GM12878 (cell line): ENCODE results near the gene IREB2. TPM values are rescaled to one million over a fixed set of nuclear protein-coding genes. Genes with fewer than 3 reads are reported as not detected.

ENCODE experiments used
- ATAC-seq: fragments of 200-7000 bp; cut with Tn5 transposase; 3 replicates; pipeline ENCODE4 v1.9.1; 2020; ENCODE audit warnings: mild to moderate bottlenecking, moderate library complexity
- BruUV-seq: library from RNA; stranded (reverse); fragments of 400-500 nt; replicated peaks from 2 replicates; lab custom pipeline; 2021; lab: Mats Ljungman, UMichigan
- CTCF ChIA-PET: fragments of 300-600 bp; sonication (Branson Sonifier 250); formaldehyde crosslinking; extraction: SDS; loops from one replicate; lab custom pipeline; 2021; ENCODE audit warnings: inconsistent platforms; lab: Yijun Ruan, JAX
- POLR2A ChIA-PET: fragments of 350-600 bp; formaldehyde crosslinking; extraction: SDS; loops from one replicate; lab custom pipeline; 2021; ENCODE audit warnings: inconsistent platforms; lab: Charles Lee
- RAD21 ChIA-PET: fragments of 300-600 bp; sonication (Branson Sonifier 250); formaldehyde crosslinking; loops from one replicate; lab custom pipeline; 2023; ENCODE audit warnings: antibody characterized with exemption; ENCODE audit not compliant: unreplicated experiment; lab: Charles Lee
- SMC1A ChIA-PET: fragments of 300-600 bp; sonication (Branson Sonifier 250); formaldehyde crosslinking; loops from one replicate; lab custom pipeline; 2023; ENCODE audit not compliant: unreplicated experiment, uncharacterized antibody; lab: Charles Lee
- DNase-seq: peaks from one replicate; pipeline ENCODE4 v3.0.0-alpha.2; 2011; ENCODE audit warnings: low read depth, low spot score
- FAIRE-seq: peaks from 3 replicates; lab custom pipeline; 2011; peaks lifted over from hg19 to GRCh38; lab: Jason Lieb, UNC
- H2AFZ ChIP-seq: 2 replicates; pipeline ENCODE4 v1.6.0; 2011; ENCODE audit warnings: low read depth, low read length, control low read depth; ENCODE audit not compliant: control insufficient read depth
- H3K27ac ChIP-seq: 2 replicates; pipeline ENCODE4 v1.5.1; 2011; ENCODE audit warnings: control low read depth; ENCODE audit not compliant: control insufficient read depth, insufficient read depth
- H3K27me3 ChIP-seq, 2 experiments: replicated peaks in 1 of 2; 2 replicates each; pipeline versions ENCODE4 v1.6.0 to v1.6.1; 2011; ENCODE audit warnings: low read length in 1 of 2; ENCODE audit not compliant: control insufficient read depth in 2 of 2, insufficient read depth in 2 of 2
- H3K36me3 ChIP-seq, 2 experiments: 2 replicates each; pipeline ENCODE4 v1.5.1; 2011; ENCODE audit warnings: low read length in 1 of 2; ENCODE audit not compliant: control insufficient read depth in 2 of 2, insufficient read depth in 2 of 2
- H3K4me1 ChIP-seq: 2 replicates; pipeline ENCODE4 v1.6.1; 2011; ENCODE audit warnings: mild to moderate bottlenecking, low read length, moderate library complexity, mixed read lengths; ENCODE audit not compliant: control insufficient read depth, insufficient read depth
- H3K4me2 ChIP-seq: 2 replicates; pipeline ENCODE4 v1.6.0; 2011; ENCODE audit warnings: control low read depth; ENCODE audit not compliant: control insufficient read depth, insufficient read depth
- H3K4me3 ChIP-seq: fragments of 200-600 bp; sonication (generic); 2 replicates; pipeline ENCODE4 v1.5.1; 2016
- H3K79me2 ChIP-seq: 2 replicates; pipeline ENCODE4 v1.6.0; 2011; ENCODE audit warnings: low read length; ENCODE audit not compliant: control insufficient read depth, insufficient read depth
- H3K9ac ChIP-seq: 2 replicates; pipeline ENCODE4 v1.8.0; 2011; ENCODE audit warnings: low read length, control low read depth, mixed read lengths; ENCODE audit not compliant: control insufficient read depth, insufficient read depth
- H3K9me3 ChIP-seq: replicated peaks from 3 replicates; pipeline ENCODE4 v1.5.1; 2011; ENCODE audit warnings: mild to moderate bottlenecking, low read length; ENCODE audit not compliant: control insufficient read depth, insufficient read depth
- H4K20me1 ChIP-seq: 2 replicates; pipeline ENCODE4 v1.6.0; 2011; ENCODE audit not compliant: control insufficient read depth, insufficient read depth
- HCFC1 ChIP-seq: fragments of 150-350 bp; IDR thresholded peaks from 2 replicates; pipeline ENCODE4 v1.6.1; 2014; ENCODE audit warnings: low read length
- JUNB ChIP-seq: IDR thresholded peaks from 2 replicates; pipeline ENCODE4 v1.6.1; 2016; ENCODE audit warnings: antibody characterized with exemption, mild to moderate bottlenecking
- NR2F1 ChIP-seq: fragments of 450-650 bp; conservative IDR thresholded peaks from 2 replicates; pipeline ENCODE4 v1.6.1; 2017; ENCODE audit warnings: mild to moderate bottlenecking
- POLR2A ChIP-seq: IDR thresholded peaks from 2 replicates; pipeline ENCODE4 v1.6.1; 2011; ENCODE audit warnings: low read depth, mild to moderate bottlenecking, low read length
- ZNF384 ChIP-seq: IDR thresholded peaks from 2 replicates; pipeline ENCODE4 v1.6.1; 2012; ENCODE audit warnings: low read depth, mild to moderate bottlenecking, low read length, improper control_type of control experiment, borderline replicate concordance
- WGBS: methylation state at CpG from one replicate; pipeline ENCODE4 v1.1.6; 2016; ENCODE audit warnings: low lambda C conversion rate; ENCODE audit not compliant: insufficient replicate concordance, insufficient coverage; ENCODE audit errors: missing lambda C conversion rate; 5-methylcytosine and 5-hydroxymethylcytosine counted together
- in situ Hi-C: fragments of 300-500 bp; cut with MboI; formaldehyde crosslinking; loops from 9 replicates; pipeline ENCODE4 v1.14.3; 2018; ENCODE audit warnings: mixed read lengths
- intact Hi-C: fragments of 100-400 bp; cut with micrococcal nuclease; formaldehyde crosslinking; loops from one replicate; pipeline ENCODE4 v1.14.2; 2022; ENCODE audit not compliant: unreplicated experiment
- polyA plus RNA-seq, 11 experiments: library from polyadenylated mRNA; depleted of rRNA in 4 of 11; unstranded in 6 of 11; stranded (reverse) in 5 of 11; fragments of >200 nt; fragmentation: Nextera tagmentation in 4 of 11; fragmentation: Illumina TruSeq in 1 of 11; extraction: Ambion mirVana in 4 of 11; extraction: Trizol in 1 of 11; gene quantifications; 1 replicate in 1 of 11; 2 replicates in 10 of 11; pipeline versions ENCODE4 v1.2.1 to v1.2.3, GENCODE V29; 2011 to 2016; ENCODE audit warnings: inconsistent platforms in 2 of 11, missing spikeins in 2 of 11, low read depth in 1 of 11
- total RNA-seq, 4 experiments: library from RNA; depleted of rRNA in 3 of 4; stranded (reverse); fragments of >200 nt in 3 of 4; fragmentation: Illumina TruSeq in 1 of 4; extraction: Trizol in 1 of 4; gene quantifications; 2 replicates each; pipeline versions ENCODE4 v1.2.1 to v1.2.3, GENCODE V29; 2013 to 2021
- TF ChIP-seq, protein P1 (sequence below): IDR thresholded peaks from 2 replicates; pipeline ENCODE4 v1.6.1; 2011; ENCODE audit warnings: low read depth, mild to moderate bottlenecking, low read length, moderate library complexity, borderline replicate concordance; ENCODE audit errors: extremely low read depth
- TF ChIP-seq, protein P2 (sequence below), 3 experiments: IDR thresholded peaks in 2 of 3; conservative IDR thresholded peaks in 1 of 3; 2 replicates each; pipeline ENCODE4 v1.5.1; 2011; ENCODE audit warnings: low read depth in 3 of 3, low read length in 3 of 3, mild to moderate bottlenecking in 3 of 3, control low read depth in 2 of 3, moderate library complexity in 2 of 3, inconsistent platforms in 1 of 3, mixed read lengths in 1 of 3; ENCODE audit not compliant: control insufficient read depth in 2 of 3, insufficient read depth in 1 of 3; ENCODE audit errors: extremely low read depth in 1 of 3
- TF ChIP-seq, protein P3 (sequence below): fragments of 450-650 bp; IDR thresholded peaks from 2 replicates; pipeline ENCODE4 v1.6.1; 2017; ENCODE audit warnings: mild to moderate bottlenecking, moderate library complexity

The IREB2 gene
- total and polyA plus RNA-seq, 10 of the 15 experiments (the other 5 are each of a cell fraction or from before 2014, with no cell fraction given): 13.0 to 52.4 (median 24.4) TPM

DNA sequence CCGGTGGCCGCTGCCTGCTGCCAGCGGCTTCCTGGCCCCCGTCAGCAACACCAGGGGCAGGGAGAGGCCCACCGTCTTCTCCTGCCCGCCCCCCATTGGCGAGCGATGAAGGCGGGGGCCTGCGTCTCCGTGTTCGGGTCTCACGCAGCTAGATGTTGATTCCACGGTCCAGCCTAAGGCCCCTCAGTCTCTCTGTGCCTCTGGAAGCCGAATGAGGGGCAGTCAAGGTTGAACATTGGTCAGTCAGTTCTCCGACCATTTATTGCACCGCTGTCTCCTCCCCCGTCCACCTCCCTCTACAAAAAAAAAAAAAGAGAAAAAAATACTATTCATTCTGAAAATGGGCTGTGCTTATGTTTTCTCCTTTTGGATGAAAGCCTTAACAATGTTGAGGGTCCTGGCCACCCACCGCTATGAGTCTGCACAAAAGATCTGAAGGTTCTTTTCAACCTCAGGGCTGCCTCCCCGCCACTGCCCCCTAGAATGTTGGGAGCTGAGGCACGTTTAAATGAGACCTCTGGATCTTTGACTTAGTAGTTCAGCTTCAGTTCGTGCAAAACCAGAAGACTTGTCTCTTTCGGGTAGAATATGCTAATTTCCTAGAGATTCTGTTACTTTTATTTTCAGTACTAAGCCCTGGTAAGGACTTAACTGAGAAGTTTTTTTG is 736 bp downstream of the IREB2 start:
- peak overlapping the region; percentile 98 for H3K4me3 ChIP-seq
- WGBS: 0% methylated on average over 23 of the region's 23 CpGs
- H2AFZ ChIP-seq: no peak overlapping the region
- H3K4me1 ChIP-seq: 0 out of 2 replicates have a peak, but pooled peaks cover 8% of the 10 kb centered on the region
- no peak for DNase-seq
- peak overlapping the region; percentile 73 for H3K4me2 ChIP-seq
- intact Hi-C loops: no loop called here
- in situ Hi-C loops: no loop called here
- ChIA-PET SMC1A (interaction anchor here (1.0 to 1.7 kb wide), 4 partner anchors 11 to 284 kb away, joined by 3 to 6 read pairs (median 4); no protein-coding TSS in a partner anchor), POLR2A (interaction anchor here (0.9 to 2.5 kb wide), 6 partner anchors 8 to 140 kb away, joined by 3 to 13 read pairs (median 3); partner anchors contain the start of genes PSMA4 and SKIC8), RAD21 (interaction anchor here (0.7 to 1.7 kb wide), 3 partner anchors 19 to 875 kb away, joined by 3 to 12 read pairs (median 3); partner anchors contain the start of gene PSMA4), CTCF (interaction anchor here (0.6 to 3.7 kb wide), 6 partner anchors 10 to 288 kb away, joined by 3 to 19 read pairs (median 3); partner anchors contain the start of gene PSMA4)
- peak overlapping the region; percentile 98 for H3K9ac ChIP-seq
- no peak for FAIRE-seq
- H3K36me3 ChIP-seq: peaks cover 0 to 11% of the 10 kb centered on the region in 2 experiments; a peak in 2 of 4 replicates
- no peaks in the 10 kb centered on the region for H3K9me3 ChIP-seq
- no TSS peak for BruUV-seq
- no peaks in the 10 kb centered on the region for H3K27me3 ChIP-seq
- peaks cover 56% of the 10 kb centered on the region for H3K79me2 ChIP-seq
- TF ChIP-seq NR2F1 (0 out of 2 replicates have a peak, but pooled peaks have one; percentile 12), JUNB (peak; percentile 21; the same call in 1 of the 2 replicates), POLR2A (0 out of 2 replicates have a peak, but pooled peaks have one; percentile 56), ZNF384 (peak; percentile 61; the same call in 1 of the 2 replicates), HCFC1 (no peak)
- TF ChIP-seq, protein P1, sequence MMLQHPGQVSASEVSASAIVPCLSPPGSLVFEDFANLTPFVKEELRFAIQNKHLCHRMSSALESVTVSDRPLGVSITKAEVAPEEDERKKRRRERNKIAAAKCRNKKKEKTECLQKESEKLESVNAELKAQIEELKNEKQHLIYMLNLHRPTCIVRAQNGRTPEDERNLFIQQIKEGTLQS: no peak
- TF ChIP-seq, protein P2, sequence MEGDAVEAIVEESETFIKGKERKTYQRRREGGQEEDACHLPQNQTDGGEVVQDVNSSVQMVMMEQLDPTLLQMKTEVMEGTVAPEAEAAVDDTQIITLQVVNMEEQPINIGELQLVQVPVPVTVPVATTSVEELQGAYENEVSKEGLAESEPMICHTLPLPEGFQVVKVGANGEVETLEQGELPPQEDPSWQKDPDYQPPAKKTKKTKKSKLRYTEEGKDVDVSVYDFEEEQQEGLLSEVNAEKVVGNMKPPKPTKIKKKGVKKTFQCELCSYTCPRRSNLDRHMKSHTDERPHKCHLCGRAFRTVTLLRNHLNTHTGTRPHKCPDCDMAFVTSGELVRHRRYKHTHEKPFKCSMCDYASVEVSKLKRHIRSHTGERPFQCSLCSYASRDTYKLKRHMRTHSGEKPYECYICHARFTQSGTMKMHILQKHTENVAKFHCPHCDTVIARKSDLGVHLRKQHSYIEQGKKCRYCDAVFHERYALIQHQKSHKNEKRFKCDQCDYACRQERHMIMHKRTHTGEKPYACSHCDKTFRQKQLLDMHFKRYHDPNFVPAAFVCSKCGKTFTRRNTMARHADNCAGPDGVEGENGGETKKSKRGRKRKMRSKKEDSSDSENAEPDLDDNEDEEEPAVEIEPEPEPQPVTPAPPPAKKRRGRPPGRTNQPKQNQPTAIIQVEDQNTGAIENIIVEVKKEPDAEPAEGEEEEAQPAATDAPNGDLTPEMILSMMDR (IDR thresholded peaks at IDR 0.05 in 2 of 3, conservative IDR thresholded peaks at IDR 0.05 in 1 of 3; ENCODE audit: control insufficient read depth in 2 of 3, extremely low read depth in 1 of 3, insufficient read depth in 1 of 3, low read depth in 3 of 3, low read length in 3 of 3): peak in 2 of 3 experiments; percentile 20 to 28; a peak in 3 of 6 replicates
- TF ChIP-seq, protein P3, sequence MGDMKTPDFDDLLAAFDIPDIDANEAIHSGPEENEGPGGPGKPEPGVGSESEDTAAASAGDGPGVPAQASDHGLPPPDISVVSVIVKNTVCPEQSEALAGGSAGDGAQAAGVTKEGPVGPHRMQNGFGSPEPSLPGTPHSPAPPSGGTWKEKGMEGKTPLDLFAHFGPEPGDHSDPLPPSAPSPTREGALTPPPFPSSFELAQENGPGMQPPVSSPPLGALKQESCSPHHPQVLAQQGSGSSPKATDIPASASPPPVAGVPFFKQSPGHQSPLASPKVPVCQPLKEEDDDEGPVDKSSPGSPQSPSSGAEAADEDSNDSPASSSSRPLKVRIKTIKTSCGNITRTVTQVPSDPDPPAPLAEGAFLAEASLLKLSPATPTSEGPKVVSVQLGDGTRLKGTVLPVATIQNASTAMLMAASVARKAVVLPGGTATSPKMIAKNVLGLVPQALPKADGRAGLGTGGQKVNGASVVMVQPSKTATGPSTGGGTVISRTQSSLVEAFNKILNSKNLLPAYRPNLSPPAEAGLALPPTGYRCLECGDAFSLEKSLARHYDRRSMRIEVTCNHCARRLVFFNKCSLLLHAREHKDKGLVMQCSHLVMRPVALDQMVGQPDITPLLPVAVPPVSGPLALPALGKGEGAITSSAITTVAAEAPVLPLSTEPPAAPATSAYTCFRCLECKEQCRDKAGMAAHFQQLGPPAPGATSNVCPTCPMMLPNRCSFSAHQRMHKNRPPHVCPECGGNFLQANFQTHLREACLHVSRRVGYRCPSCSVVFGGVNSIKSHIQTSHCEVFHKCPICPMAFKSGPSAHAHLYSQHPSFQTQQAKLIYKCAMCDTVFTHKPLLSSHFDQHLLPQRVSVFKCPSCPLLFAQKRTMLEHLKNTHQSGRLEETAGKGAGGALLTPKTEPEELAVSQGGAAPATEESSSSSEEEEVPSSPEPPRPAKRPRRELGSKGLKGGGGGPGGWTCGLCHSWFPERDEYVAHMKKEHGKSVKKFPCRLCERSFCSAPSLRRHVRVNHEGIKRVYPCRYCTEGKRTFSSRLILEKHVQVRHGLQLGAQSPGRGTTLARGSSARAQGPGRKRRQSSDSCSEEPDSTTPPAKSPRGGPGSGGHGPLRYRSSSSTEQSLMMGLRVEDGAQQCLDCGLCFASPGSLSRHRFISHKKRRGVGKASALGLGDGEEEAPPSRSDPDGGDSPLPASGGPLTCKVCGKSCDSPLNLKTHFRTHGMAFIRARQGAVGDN: no peak
- peak; percentile 52 for ATAC-seq
- H3K27ac ChIP-seq: peak overlapping the region; percentile 95
- H4K20me1 ChIP-seq: no peaks in the 10 kb centered on the region; the same call in 1 of the 2 replicates
